GM21367 (cell line): ENCODE data around the gene SHQ1.
"Not testable (repeated sequence)": the region's sequence is repeated elsewhere in the genome, so short reads cannot be mapped to it uniquely, and the experiment has no call there.

ENCODE experiments used
- ATAC-seq: cut with Tn5 transposase; IDR thresholded peaks from one replicate; pipeline ENCODE4 v1.9.1; 2021; ENCODE audit not compliant: unreplicated experiment

SHQ1 gene

GRCh38 chr3:72721683-72722381 is 126.4 kb downstream of the SHQ1 start:
- no peak for ATAC-seq

GRCh38 chr3:72720566-72720965 is 127.7 kb downstream of the SHQ1 start:
- ATAC-seq = no peak

GRCh38 chr3:72719137-72719536 is 129.1 kb downstream of the SHQ1 start:
- ATAC-seq = no peak

- not testable (repeated sequence) for ATAC-seq
These were observed 134.1 kb downstream of the SHQ1 start for GRCh38 chr3:72714135-72714534.

- not testable (repeated sequence) for ATAC-seq
These were observed 137.8 kb downstream of the SHQ1 start for GRCh38 chr3:72710471-72710870.

- no peak for ATAC-seq
These were observed 139.8 kb downstream of the SHQ1 start for GRCh38 chr3:72708441-72708840.

- ATAC-seq = no peak
These were observed 145.2 kb downstream of the SHQ1 start for GRCh38 chr3:72702997-72703396.

- ATAC-seq = no peak
These were observed 145.9 kb downstream of the SHQ1 start for GRCh38 chr3:72702390-72702789.

- no peak for ATAC-seq
These were observed 148.1 kb downstream of the SHQ1 start for GRCh38 chr3:72700106-72700505.

GRCh38 chr3:72699631-72700030 is 148.6 kb downstream of the SHQ1 start:
- ATAC-seq = no peak
